Neural cell (in vitro differentiated cells): ENCODE results near the gene KLHL30. TPM values are rescaled to one million over a fixed set of nuclear protein-coding genes. Genes with fewer than 3 reads are reported as not detected.

ENCODE experiments used
- H2AFZ ChIP-seq: fragments of 200-600, 300-800 bp; sonication (generic), shearing (Covaris generic); 2 replicates; pipeline ENCODE4 v1.6.0; 2014; ENCODE audit warnings: low read depth, mild to moderate bottlenecking, antibody characterized with exemption, low read length, moderate library complexity
- H3F3A ChIP-seq: fragments of 200-600 bp; shearing (Covaris generic); 2 replicates; pipeline ENCODE4 v1.6.1; 2016; ENCODE audit warnings: mild to moderate bottlenecking, moderate library complexity, mixed read lengths, antibody characterized with exemption, low read length; ENCODE audit not compliant: insufficient read depth, poor library complexity, severe bottlenecking
- H3K27ac ChIP-seq: fragments of 200-600, 300-800 bp; sonication (generic), shearing (Covaris generic); 2 replicates; pipeline ENCODE4 v1.5.1; 2014; ENCODE audit warnings: mild to moderate bottlenecking, low read length, moderate library complexity
- H3K27me3 ChIP-seq: fragments of 300-800, 200-600 bp; sonication (generic), shearing (Covaris generic); 2 replicates; pipeline ENCODE4 v1.6.0; 2014; ENCODE audit warnings: mild to moderate bottlenecking, low read depth, low read length, moderate library complexity; ENCODE audit not compliant: insufficient read depth
- H3K36me3 ChIP-seq: fragments of 300-800, 200-600 bp; sonication (generic), shearing (Covaris generic); 2 replicates; pipeline ENCODE4 v1.5.1; 2014; ENCODE audit warnings: mild to moderate bottlenecking, antibody characterized with exemption, low read length, moderate library complexity; ENCODE audit not compliant: insufficient read depth
- H3K4me2 ChIP-seq: fragments of 300-800, 200-600 bp; sonication (generic), shearing (Covaris generic); 2 replicates; pipeline ENCODE4 v1.6.0; 2014; ENCODE audit warnings: mild to moderate bottlenecking, low read length
- H3K4me3 ChIP-seq: fragments of 300-800, 200-600 bp; sonication (generic), shearing (Covaris generic); 2 replicates; pipeline ENCODE4 v1.5.1; 2014; ENCODE audit warnings: mild to moderate bottlenecking, low read length, moderate library complexity
- H3K79me2 ChIP-seq: fragments of 200-600 bp; shearing (Covaris generic); replicated peaks from 2 replicates; pipeline ENCODE4 v1.6.0; 2014; ENCODE audit warnings: mild to moderate bottlenecking, low read length, moderate library complexity; ENCODE audit not compliant: insufficient read depth
- H3K9ac ChIP-seq: fragments of 300-800, 200-600 bp; sonication (generic), shearing (Covaris generic); 2 replicates; pipeline ENCODE4 v1.6.1; 2016; ENCODE audit warnings: mild to moderate bottlenecking, low read length, mixed read lengths
- H3K9me2 ChIP-seq: fragments of 200-600 bp; shearing (Covaris generic); 2 replicates; pipeline ENCODE4 v1.6.1; 2016; ENCODE audit warnings: mild to moderate bottlenecking, low read length, mixed read lengths; ENCODE audit not compliant: insufficient read depth
- H3K9me3 ChIP-seq: fragments of 200-600, 300-800 bp; sonication (generic), shearing (Covaris generic); 2 replicates; pipeline ENCODE4 v1.6.1; 2016; ENCODE audit warnings: mild to moderate bottlenecking, mixed run types, low read length, moderate library complexity, mixed read lengths
- H4K20me1 ChIP-seq: fragments of 200-600 bp; shearing (Covaris generic); 2 replicates; pipeline ENCODE4 v1.6.1; 2016; ENCODE audit warnings: mild to moderate bottlenecking, mixed run types; ENCODE audit not compliant: insufficient read depth
- CTCF ChIP-seq: fragments of 450-650 bp; IDR thresholded peaks from 2 replicates; pipeline ENCODE4 v1.5.1; 2014; ENCODE audit warnings: antibody characterized with exemption, mild to moderate bottlenecking, moderate library complexity; ENCODE audit not compliant: poor library complexity, severe bottlenecking
- EP300 ChIP-seq: fragments of 450-650 bp; conservative IDR thresholded peaks from 2 replicates; pipeline ENCODE4 v1.6.1; 2014; ENCODE audit warnings: antibody characterized with exemption, mild to moderate bottlenecking, moderate library complexity; ENCODE audit not compliant: poor library complexity, severe bottlenecking
- EZH2 ChIP-seq: fragments of 200-600, 300-800 bp; shearing (Covaris generic), sonication (generic); IDR thresholded peaks from 2 replicates; pipeline ENCODE4 v1.6.1; 2014; ENCODE audit warnings: antibody characterized with exemption, low read length, borderline replicate concordance, mild to moderate bottlenecking; ENCODE audit not compliant: insufficient read depth, poor library complexity, severe bottlenecking
- MXI1 ChIP-seq: fragments of 450-650 bp; conservative IDR thresholded peaks from 2 replicates; pipeline ENCODE4 v1.6.1; 2014; ENCODE audit warnings: antibody characterized with exemption, mild to moderate bottlenecking; ENCODE audit not compliant: poor library complexity, severe bottlenecking
- POLR2AphosphoS5 ChIP-seq: IDR thresholded peaks from 2 replicates; pipeline ENCODE4 v1.6.1; 2012
- RAD21 ChIP-seq: fragments of 450-650 bp; conservative IDR thresholded peaks from 2 replicates; pipeline ENCODE4 v1.6.1; 2014; ENCODE audit warnings: antibody characterized with exemption, mild to moderate bottlenecking, moderate library complexity
- REST ChIP-seq: IDR thresholded peaks from 2 replicates; pipeline ENCODE4 v1.6.1; 2012; ENCODE audit warnings: borderline replicate concordance
- SMC3 ChIP-seq: fragments of 450-650 bp; conservative IDR thresholded peaks from 2 replicates; pipeline ENCODE4 v1.6.1; 2014; ENCODE audit warnings: antibody characterized with exemption, mild to moderate bottlenecking, moderate library complexity; ENCODE audit not compliant: poor library complexity
- TAF1 ChIP-seq: IDR thresholded peaks from 2 replicates; pipeline ENCODE4 v1.6.1; 2012; ENCODE audit warnings: low read depth
- polyA plus RNA-seq: library from polyadenylated mRNA; depleted of rRNA; stranded (reverse); fragments of >200 nt; gene quantifications from 2 replicates; pipeline ENCODE4 v1.2.3, GENCODE V29; 2014

The KLHL30 gene
- polyA plus RNA-seq, 1 donor from 2014 or later: not detected

- Histone ChIP-seq H3K9ac (no peak overlapping the region), H2AFZ (no peak overlapping the region), H3K27me3 (no peaks in the 10 kb centered on the region), H4K20me1 (no peaks in the 10 kb centered on the region), H3K4me3 (no peak overlapping the region), H3K36me3 (no peaks in the 10 kb centered on the region), H3K9me2 (no peaks in the 10 kb centered on the region), H3K27ac (no peak overlapping the region), H3K9me3 (no peaks in the 10 kb centered on the region), H3K4me2 (no peak overlapping the region), H3F3A (no peaks in the 10 kb centered on the region), H3K79me2 (no peaks in the 10 kb centered on the region)
- no peak for TF ChIP-seq RAD21
- no peak for TF ChIP-seq REST
- no peak for TF ChIP-seq SMC3
- no peak for TF ChIP-seq MXI1
- TF ChIP-seq EZH2: no peak
- TF ChIP-seq POLR2AphosphoS5: no peak
- TF ChIP-seq TAF1: no peak
- no peak for TF ChIP-seq EP300
- TF ChIP-seq CTCF: no peak
Observed at GRCh38 chr2:238128061-238128440, 10.4 kb upstream of the KLHL30 start.

- Histone ChIP-seq H3K9me2 (no peaks in the 10 kb centered on the region), H3K9me3 (no peaks in the 10 kb centered on the region), H2AFZ (no peak overlapping the region), H3K79me2 (no peaks in the 10 kb centered on the region), H3K36me3 (no peaks in the 10 kb centered on the region), H3K27me3 (no peaks in the 10 kb centered on the region), H4K20me1 (no peaks in the 10 kb centered on the region), H3K4me3 (no peak overlapping the region), H3K9ac (no peak overlapping the region), H3F3A (no peaks in the 10 kb centered on the region), H3K4me2 (no peak overlapping the region), H3K27ac (no peak overlapping the region)
- no peak for TF ChIP-seq REST
- TF ChIP-seq CTCF: no peak
- TF ChIP-seq TAF1: no peak
- no peak for TF ChIP-seq RAD21
- TF ChIP-seq SMC3: no peak
- TF ChIP-seq EP300: no peak
- TF ChIP-seq EZH2: no peak
- TF ChIP-seq POLR2AphosphoS5: no peak
- TF ChIP-seq MXI1: no peak
Observed at GRCh38 chr2:238128534-238129001, 9.9 kb upstream of the KLHL30 start.
